Measurements from ENCODE around the gene MYPOP.
A peak's percentile ranks its signal among the peaks of the same experiment; 100 is the strongest.

The MYPOP gene

GRCh38 chr19:45901912-45902650 is at the start of gene MYPOP:
Gene MYPOP (minus strand): TSS chr19:45902613. CDS start chr19:45901773, 840 bp downstream.
- TF ChIP-seq MAX (IDR thresholded peaks at IDR 0.05; ENCODE audit: low read depth, low read length) (no peak), CTCF (IDR thresholded peaks at IDR 0.05; ENCODE audit: low read depth, low read length) (no peak), POLR2A (IDR thresholded peaks at IDR 0.05; ENCODE audit: extremely low read depth, insufficient read length) (peak; percentile 34), MYC (IDR thresholded peaks at IDR 0.05; ENCODE audit: low read depth, low read length) (no peak)
- H3K4me3 ChIP-seq (ENCODE audit: low read depth, low read length) = peak within 1 kb of the TSS; percentile 93
- peak; percentile 76 for DNase-seq (ENCODE audit: low read depth)

GRCh38 chr19:45947926-45948325 is 45.5 kb upstream of the MYPOP start:
- H3K4me3 ChIP-seq (ENCODE audit: low read depth, low read length) = no peak overlapping the region
- DNase-seq (ENCODE audit: low read depth) = no peak
- TF ChIP-seq CTCF (IDR thresholded peaks at IDR 0.05; ENCODE audit: low read depth, low read length) (no peak), MAX (IDR thresholded peaks at IDR 0.05; ENCODE audit: low read depth, low read length) (no peak), POLR2A (IDR thresholded peaks at IDR 0.05; ENCODE audit: extremely low read depth, insufficient read length) (no peak), MYC (IDR thresholded peaks at IDR 0.05; ENCODE audit: low read depth, low read length) (no peak)

GRCh38 chr19:45940515-45940805 is 38.0 kb upstream of the MYPOP start:
- no peak for DNase-seq (ENCODE audit: low read depth)
- TF ChIP-seq CTCF (IDR thresholded peaks at IDR 0.05; ENCODE audit: low read depth, low read length) = no peak
- no peak for TF ChIP-seq MYC (IDR thresholded peaks at IDR 0.05; ENCODE audit: low read depth, low read length)
- no peak for TF ChIP-seq MAX (IDR thresholded peaks at IDR 0.05; ENCODE audit: low read depth, low read length)
- TF ChIP-seq POLR2A (IDR thresholded peaks at IDR 0.05; ENCODE audit: extremely low read depth, insufficient read length) = no peak
- H3K4me3 ChIP-seq (ENCODE audit: low read depth, low read length) = no peak overlapping the region

- DNase-seq (ENCODE audit: low read depth) = peak; percentile 50
- no peak for TF ChIP-seq POLR2A (IDR thresholded peaks at IDR 0.05; ENCODE audit: extremely low read depth, insufficient read length)
- TF ChIP-seq MYC (IDR thresholded peaks at IDR 0.05; ENCODE audit: low read depth, low read length) = no peak
- no peak for TF ChIP-seq MAX (IDR thresholded peaks at IDR 0.05; ENCODE audit: low read depth, low read length)
- no peak for TF ChIP-seq CTCF (IDR thresholded peaks at IDR 0.05; ENCODE audit: low read depth, low read length)
- H3K4me3 ChIP-seq (ENCODE audit: low read depth, low read length) = no peak overlapping the region
These were observed 37.5 kb upstream of the MYPOP start for GRCh38 chr19:45939792-45940514.

- TF ChIP-seq MYC (IDR thresholded peaks at IDR 0.05; ENCODE audit: low read depth, low read length) (no peak), CTCF (IDR thresholded peaks at IDR 0.05; ENCODE audit: low read depth, low read length) (no peak), POLR2A (IDR thresholded peaks at IDR 0.05; ENCODE audit: extremely low read depth, insufficient read length) (no peak), MAX (IDR thresholded peaks at IDR 0.05; ENCODE audit: low read depth, low read length) (no peak)
- DNase-seq (ENCODE audit: low read depth) = peak; percentile 38
- no peak overlapping the region for H3K4me3 ChIP-seq (ENCODE audit: low read depth, low read length)
These were observed 36.4 kb upstream of the MYPOP start for GRCh38 chr19:45938733-45939319.

Measured in NB4 (cell line).